HG03097 (cell line): ENCODE data around the gene NEDD4.
"Not testable (repeated sequence)": the region's sequence is repeated elsewhere in the genome, so short reads cannot be mapped to it uniquely, and the experiment has no call there.

Experiments
- ATAC-seq: cut with Tn5 transposase; IDR thresholded peaks from one replicate; pipeline ENCODE4 v1.9.1; 2021; ENCODE audit not compliant: unreplicated experiment, low FRiP score

The NEDD4 gene

DNA sequence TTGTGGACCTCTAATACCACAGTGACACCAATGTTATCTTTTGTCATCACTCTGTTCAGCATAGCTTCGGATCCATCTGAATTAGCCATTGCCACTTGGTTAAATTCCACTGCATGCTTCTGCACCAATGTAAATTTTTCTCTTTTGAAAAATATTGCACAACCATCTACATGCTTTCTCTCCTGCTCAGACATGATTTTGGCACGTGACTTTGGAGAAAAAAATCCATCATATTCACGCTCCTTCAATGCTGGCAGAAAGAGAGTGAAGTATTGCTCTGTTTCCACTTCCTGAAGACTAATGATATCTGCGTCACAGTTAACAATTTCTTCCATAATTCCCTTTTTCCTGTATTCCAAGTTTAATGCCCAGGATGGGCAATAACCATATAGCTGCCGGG, 13.0 kb upstream of the NEDD4 start:
- not testable (repeated sequence) for ATAC-seq

DNA sequence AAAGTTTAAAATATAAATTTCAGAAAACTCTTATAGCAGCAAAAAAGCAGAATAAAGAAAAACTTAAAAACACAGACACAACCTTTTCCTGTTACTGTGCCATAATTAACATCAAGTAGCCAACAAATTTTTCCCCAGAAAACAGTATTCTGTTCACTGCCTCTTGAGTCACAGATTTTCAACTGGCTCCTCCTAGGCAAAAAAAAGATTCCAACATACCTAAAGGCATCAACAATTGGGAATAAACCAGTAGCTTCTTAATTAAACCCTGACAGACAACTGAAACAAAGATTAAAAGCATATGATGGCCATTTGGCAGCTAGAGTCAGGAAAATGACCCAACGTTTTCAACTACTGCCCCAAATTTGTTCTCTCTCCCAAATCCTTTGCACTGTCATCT, 10.9 kb upstream of the NEDD4 start:
- ATAC-seq, result not testable (repeated sequence)

DNA sequence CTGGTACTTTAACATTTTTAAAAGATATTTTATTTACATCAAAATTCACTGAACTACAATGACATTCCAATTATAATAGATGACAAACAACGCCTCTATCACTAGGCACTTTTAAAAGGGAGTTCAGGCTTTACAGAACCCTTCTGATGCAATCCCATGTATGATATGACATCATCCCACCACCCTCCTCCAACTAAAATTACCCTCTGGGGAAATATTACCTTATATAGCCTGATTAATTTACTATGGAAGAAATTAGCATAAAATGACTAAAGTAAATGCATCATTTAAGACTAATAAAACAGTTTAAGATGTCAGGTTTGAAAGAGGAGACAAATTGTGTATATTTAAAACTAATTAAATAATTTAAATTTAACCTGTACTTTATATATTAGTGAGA, 10.4 kb upstream of the NEDD4 start:
- not testable (repeated sequence) for ATAC-seq

DNA sequence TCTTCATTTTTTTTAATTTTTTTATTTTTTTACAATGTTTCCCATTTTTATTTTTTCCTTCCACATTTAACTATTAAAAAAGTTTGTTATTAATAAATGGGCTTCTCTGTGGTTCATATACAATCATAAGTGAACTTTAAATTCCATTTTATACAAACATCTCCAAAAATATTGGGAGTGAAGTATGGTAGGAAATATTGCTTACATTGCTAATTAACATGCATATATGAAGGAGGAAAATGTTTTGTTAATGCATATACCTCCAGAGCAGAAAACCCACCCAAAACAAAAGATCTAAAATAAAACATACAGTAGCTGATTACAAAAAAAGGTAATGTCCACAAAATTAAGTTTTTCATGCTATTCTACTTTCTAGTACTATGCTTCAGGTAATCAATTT, 9.9 kb upstream of the NEDD4 start:
- not testable (repeated sequence) for ATAC-seq

DNA sequence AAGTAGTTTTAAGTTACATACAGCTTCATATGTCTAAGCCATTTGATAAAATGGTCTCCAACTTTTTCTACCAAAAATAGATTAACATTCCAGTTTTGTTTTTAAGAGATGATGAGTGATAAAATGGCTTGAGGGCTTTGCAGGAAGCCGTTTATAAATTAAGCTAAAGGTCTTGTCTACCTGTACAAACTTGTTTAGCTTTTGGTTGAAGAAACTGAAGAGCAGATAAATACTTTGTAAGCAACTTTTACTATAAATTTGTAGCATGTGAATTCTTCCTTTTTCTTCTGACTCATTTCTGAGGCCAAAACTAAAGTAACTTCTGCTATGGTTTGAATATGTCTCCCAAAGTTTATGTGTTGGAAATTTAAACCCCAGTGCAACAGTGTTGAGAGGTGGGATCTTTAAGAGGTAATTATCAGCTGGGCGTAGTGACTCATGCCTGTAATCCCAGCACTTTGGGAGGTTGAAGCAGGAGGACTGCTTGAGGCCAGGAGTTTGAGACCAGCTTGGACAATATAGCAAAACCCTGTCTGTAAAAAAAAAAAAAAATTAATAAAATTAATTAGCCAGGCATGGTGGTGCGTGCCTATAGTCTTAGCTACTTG, 8.2 kb upstream of the NEDD4 start:
- ATAC-seq, result no peak

DNA sequence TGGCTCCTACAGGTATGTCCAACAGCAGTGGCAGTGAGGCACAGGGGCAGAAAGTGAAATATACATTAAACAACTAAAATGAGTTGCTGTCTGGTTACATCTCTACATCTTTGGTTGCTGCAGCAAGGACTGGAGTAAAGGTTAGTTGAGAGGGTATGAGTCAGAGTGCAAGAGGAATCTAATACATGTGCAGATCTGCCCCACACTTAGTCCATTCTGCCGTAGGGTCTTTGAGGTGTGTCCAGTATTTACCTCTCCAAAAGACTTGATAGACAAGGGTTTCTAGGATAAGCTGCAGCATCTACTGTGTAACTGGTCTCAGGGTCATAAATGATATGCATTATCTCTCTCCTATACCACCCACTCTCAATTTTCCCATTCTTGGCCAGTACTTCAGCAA, 6.2 kb upstream of the NEDD4 start:
- ATAC-seq, result no peak

DNA sequence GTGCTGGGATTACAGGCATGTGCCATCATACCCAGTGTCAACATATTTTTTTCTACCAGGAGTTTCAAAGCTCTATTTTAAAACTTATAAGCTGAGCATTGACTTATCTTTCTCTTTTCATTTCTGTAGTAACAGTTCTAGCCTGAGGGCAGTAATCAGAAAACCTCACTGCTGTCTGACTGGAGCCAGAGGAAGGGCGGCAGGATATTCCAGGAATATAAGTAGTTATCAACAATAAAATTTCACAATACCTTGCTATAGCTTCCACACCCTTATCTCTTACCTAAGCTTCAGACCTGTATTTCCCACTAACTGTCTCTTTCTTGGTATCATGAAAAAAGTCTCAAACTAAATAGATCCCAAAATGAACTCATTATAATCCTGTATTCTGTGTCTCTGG, 5.1 kb upstream of the NEDD4 start:
- ATAC-seq, result no peak

DNA sequence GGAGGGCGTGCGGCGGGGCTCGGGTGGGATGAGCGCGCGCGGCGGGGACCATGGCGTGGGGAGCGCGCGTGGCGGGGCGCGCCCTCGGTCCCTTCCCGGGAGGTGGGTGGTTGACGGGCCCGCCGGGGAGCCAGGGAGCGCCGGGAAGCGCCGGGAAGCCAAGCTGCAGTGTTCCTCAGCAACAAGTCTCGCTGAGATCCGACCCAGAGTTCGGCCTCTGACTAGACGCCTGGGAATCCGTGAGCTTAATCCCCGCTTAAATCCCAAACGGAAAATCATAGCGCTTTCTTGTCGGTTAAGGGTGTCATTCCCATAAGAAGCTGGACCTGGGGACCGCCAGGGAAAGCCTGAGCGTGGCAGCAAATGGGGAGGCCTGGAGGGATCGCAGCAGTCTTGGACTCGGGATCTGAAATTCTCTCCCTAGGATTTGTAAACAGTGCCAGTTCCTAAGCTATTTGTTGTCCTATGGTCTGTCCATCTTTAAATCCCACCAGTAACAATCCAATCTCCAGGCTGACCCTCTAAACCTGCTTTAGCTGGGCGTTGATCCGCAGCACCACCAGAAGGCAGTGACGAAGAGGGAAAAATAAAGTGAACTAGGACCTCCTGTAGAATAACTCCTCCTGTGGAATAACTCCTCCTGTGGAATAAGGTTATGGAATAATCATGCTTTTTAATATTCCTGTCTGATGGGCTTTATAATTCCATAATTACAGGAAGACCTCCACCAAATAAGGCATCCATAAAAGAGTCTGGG, 570 bp upstream of the NEDD4 start:
- ATAC-seq, result no peak

DNA sequence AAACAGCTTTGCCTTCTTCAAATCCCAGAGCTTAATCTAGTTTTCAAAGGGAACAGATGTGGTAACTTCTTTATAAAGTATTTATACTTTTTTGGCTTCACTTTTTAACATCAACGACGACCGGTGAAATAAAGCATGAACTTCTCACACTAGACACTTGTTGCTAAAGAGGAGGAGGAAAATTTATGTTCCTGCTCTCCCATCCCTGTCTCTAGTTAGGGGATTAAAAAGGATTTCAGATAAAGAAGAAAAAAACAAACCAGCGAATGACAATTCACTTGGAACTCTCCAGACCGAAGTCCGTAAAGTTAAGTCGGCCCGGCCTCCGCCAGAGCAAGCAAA, 672 bp downstream of the NEDD4 start:
- ATAC-seq, result no peak

DNA sequence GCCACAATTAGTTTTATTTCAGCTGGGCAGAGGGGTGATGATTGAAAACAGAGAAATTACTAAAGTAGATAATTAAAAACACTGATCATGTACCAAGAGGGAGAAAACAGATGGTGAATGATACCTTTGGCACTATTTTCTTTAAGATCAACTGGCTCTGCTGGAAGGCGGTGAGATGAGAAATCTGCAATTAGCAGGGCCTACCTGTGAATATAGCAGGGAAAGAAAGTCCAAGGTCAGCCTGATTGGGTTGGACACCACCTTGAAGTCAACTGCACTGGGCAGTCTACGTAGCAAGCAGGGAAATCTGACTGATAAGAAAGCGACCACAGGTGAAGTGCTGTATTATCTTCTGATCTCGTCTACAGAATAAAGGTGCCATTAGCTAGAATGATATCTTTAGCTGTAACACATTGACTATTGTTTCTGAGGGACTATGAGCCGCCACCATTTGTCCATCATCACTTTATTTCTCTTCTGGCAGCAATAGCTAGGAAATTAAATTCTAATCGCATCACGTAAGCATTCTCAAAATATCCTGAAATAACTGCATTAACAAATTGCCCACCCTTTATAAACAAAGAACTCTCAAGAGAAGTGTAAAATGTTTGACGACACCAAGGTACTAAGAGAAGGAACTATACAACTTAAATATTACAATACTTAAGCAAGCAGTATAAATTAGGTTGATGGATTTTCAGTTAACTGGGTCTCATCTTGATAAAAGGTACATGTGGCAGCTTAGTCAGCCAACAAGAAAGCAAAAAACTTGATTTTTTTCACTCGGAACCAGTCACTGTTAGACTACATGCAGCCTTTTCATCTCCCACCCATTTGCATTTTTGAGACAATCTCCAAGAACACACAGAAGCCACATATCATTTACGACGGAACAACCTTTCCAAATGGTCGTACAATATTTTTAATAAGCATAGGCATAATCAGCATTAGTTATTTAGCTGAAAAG, 1.3 kb downstream of the NEDD4 start:
- no peak for ATAC-seq

DNA sequence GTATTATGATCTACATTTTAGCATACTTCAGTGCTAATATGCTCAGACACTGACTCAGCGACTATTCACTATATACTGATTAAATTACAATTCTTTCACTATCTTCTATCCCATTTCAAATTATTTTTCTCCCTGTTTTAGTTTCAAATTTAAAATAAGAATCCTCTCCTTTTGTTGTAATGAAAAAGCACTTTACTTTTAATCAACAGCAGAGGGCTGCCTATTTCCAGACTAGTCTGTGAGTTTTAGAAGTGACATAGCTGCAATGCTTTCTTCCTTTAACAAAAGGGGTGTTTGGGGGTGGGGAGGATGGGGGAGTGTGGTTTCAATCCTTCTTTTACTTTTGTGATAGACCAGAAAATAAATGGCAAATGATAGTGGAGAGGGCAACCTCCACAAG, 2.4 kb downstream of the NEDD4 start:
- no peak for ATAC-seq

DNA sequence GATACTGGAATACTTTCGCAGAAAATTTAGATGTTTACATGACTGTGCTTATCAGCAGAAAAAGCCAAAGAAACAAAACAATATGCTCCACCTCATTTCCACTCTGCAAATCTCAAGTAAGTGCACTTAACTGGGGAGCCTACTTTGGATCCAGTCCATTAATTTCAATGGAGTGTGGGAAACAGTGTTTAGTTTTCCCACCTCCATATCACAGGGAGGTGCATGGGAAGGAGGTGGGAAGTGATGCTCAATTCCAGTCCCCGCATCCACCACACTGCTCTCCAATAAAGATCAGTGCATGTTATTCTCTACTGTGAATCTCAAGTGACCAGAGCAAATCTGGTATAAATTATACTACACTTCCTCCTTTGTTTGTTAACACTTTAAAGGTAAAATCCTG, 2.9 kb downstream of the NEDD4 start:
- no peak for ATAC-seq

DNA sequence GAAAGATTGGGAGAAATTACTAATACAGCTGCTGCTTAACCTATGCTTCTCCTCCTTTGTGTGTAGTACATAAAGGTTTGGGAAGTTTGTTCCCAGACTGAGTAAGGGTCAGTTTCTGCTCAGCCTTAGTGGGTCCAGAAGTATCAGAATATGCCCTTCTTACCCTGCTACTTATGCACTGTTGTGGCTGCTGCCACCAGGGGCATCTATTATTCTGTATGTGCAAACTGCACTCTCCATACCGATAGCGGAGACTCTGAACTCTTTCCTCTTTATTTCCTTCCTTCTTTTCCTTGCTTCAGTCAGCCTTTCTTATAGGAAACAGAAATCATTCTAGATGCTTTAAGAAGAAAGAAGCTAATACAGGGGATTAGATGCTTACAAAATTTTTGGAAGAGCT, 4.0 kb downstream of the NEDD4 start:
- no peak for ATAC-seq

DNA sequence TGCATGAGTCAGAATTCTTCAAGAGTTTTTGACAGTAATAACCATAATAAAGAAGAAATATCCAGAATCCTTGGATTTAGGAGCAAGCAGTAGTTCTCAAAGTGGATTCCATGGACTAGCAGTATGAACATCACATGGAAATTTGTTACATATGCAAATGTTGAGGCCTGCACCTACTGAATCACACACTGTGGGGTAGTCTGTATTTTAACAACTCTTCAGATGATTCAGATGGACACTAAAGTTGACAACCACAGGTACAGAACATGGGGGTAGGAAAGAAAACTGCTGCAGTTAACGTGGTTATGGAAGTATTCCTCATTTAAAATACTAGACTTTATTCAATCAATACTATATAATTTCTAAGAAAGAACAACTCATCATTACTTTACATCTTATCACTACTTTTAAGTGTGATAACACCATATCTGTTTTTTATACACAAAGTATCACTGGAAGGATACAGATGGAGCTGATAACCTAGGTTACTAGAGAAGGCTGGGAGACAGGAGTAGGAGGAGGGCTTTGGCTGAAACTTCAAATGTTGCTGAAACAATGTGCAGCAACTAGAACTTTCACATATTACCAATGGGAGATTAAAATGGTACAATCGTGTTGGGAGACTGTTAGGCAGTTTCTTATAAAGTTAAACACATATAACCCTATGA, 11.7 kb downstream of the NEDD4 start:
- no peak for ATAC-seq

DNA sequence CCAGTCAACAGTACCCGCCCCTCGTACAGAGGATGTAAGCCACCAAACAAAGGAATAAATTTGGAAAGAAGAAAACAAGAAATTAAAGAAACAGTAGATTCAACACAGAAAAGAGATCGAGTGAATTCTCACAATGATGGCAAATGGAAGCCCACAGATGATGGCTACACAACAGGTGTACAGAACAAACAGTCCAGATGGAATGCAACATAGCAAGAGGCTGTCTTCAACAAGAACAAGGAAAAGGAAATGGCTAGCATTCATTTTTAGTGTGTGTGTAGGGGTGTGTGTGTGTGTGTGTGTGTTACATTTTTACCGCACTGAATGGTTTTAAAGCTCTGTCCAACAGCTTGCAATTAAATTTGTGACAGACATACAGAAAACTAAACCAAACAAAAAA, 12.9 kb downstream of the NEDD4 start:
- no peak for ATAC-seq

DNA sequence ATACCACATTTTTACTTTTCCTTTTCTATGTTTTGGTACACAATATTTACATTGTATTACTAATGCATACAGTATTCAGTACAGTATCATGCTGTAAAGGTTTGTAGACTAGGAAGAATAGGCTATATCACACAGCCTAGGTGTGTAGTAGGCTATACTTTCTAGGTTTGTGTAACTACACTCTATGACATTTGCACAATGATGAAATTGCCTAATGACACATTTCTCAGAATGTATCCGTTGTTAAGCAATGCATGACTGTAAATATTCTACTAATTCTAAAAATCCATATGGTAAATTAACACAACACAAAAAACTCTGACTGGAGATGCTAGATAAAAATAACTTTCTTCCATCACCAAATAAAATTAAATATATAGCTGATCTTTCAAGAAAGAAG, 16.2 kb downstream of the NEDD4 start:
- ATAC-seq, result no peak

DNA sequence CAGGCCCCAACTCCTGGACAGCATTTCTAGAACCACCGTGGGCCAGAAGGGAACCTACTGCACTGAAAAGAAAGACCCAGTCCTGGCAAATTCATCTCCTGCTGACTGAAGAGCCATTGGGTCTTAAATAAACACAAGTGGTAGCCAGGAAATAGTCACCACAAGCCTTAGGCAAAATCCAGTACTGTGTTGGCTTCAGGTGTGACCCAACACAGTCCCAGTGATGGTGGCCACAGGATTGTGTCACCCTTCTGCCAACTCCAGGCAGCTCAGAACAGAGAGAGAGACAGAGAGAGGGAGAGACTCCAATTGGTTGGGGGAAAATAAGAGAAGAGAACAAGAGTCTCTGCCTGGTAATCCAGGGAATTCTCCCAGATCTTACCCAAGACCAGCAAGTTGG, 23.1 kb downstream of the NEDD4 start:
- no peak for ATAC-seq

DNA sequence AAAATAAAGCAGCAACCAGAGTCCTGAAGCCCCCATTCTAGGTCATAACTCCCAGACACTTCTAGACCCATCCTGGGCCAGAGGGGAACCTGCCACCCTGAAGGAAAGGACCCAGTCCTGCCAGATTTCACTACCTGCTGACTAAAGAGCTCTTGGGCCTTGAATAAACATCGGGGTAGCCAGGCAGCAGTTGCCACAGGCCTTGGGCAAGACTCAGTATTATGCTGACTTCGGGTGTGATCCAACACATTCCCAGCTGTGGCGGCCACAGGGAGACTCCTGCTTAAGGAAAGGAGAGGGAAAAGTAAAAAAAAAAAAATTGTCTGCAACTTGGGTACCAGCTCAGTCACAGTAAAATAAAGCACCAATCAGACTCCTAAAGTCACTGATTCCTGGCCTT, 23.8 kb downstream of the NEDD4 start:
- ATAC-seq, result no peak

DNA sequence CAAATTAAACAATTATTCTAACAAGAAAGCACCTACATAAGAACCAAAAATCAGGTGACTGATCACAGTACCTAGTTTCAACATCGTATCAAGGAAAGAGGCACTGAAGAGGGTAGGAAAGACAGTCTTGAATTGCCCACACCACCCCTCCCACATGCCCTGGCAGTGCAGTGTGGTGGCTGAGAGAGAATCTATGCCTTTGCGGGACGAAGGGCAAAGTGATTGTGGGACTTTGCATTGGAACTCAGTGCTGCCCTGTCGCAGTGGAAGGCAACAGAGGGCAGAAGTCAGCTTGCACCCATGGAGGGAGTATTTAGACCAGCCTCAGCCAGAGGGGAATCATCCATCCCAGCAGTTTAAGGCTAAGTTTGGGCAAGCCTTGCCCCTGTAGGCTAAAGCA, 24.5 kb downstream of the NEDD4 start:
- no peak for ATAC-seq

DNA sequence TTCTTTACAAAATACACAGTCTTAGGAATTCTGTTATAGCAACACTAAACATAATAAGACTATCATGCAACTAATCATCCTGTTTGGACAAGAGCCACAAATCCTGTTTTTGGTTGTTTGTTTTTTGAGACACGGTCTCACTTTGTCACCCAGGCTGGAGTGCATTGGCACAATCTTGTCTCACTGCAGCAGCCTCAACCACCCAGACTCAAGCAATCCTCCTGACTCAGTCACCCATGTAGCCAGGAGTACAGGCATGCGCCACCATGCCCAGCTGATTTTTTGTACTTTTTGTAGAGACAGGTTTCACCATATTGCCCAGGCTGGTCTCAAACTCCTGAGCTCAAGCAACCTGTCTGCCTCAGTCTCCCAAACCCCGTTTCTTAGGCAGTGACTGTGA, 28.3 kb downstream of the NEDD4 start:
- ATAC-seq, result no peak

DNA sequence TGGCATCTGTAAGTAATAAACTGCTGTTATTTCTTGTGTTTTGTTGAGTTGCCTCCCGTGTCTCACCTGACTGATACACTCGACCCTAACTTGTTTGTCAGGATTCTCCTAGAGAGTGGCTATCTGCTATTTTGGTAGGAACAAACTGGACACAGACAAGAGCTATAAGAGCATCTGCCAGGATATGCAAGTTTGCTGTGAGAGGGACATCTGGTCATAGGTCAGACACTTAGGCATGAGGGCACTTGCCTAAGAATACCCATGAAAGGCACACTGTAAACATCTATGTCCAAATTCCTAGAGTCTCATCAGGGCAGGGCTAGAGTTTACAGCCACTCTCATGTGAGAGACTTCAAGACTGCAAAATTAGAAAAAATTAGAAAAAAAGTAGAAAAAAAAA, 32.5 kb downstream of the NEDD4 start:
- no peak for ATAC-seq
